ENCODE results near the gene UGCG.

- no peak for TF ChIP-seq CTCF (IDR thresholded peaks at IDR 0.05; ENCODE audit: low read depth, low read length)
- no peak for TF ChIP-seq POLR2A (IDR thresholded peaks at IDR 0.05; ENCODE audit: extremely low read depth, insufficient read length)
- TF ChIP-seq MAX (IDR thresholded peaks at IDR 0.05; ENCODE audit: low read depth, low read length) = no peak
- no peak for TF ChIP-seq MYC (IDR thresholded peaks at IDR 0.05; ENCODE audit: low read depth, low read length)
These were observed 21.4 kb downstream of the UGCG start for GRCh38 chr9:111917980-111918379.

Data from NB4 (cell line).